Raji (cell line): Measurements from ENCODE around the gene PRLR.

Source experiments
- POLR2A ChIP-seq: IDR thresholded peaks from 2 replicates; pipeline ENCODE4 v1.6.1; 2011; ENCODE audit warnings: low read depth, low read length, control low read depth; ENCODE audit not compliant: insufficient read depth

Gene PRLR

DNA sequence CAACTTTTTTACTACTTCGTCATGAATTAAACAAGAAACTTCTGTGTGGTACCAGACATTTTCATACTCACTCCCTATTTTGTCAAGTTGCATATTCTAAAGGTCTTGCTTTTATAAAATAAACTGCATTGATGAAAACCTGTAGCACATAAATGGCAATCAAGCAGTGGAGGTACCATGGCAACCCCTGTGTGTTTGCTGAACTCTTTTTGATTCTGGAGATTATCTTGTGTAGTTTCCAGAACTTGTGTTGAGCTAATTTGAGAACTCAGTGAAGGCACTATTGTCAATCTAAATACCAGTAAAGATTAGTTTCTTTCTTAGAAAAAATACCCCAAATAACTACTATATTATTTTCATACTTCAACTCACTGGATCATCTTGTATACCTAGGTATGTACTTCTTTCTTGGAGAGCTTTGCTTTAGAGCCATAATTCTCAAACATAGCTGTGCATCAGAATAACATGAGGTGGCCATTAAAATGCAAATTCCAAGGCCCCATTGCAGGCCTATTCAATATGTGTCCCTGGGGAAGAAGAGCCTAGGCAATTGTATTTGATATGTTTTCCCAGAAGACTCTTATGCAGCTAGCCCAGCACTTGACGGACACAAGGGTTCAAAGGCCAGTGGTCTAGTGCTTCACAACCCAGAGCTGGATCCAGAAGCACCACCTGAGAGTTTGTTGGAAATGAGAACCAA is 9.8 kb upstream of the PRLR start:
- TF ChIP-seq POLR2A, result no peak

DNA sequence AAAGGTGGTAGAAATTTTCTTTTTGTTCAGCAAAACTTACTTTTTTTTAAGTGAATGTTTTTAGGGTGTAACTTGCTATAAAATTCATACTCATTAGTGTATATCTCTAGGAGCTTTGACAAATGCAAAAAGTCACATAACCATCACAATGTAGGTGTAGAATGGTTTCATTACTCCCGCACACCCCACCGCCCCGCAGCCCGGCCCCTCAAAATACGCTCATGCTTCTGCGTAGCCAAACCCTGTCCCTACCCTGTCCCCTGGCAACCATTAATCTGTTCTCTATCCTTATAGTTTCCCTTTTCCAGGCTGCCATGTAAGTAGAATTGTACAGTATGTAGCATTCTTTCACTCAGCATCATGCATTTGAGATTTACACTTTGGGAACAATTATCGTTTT is 9.2 kb upstream of the PRLR start:
- TF ChIP-seq POLR2A, result no peak

DNA sequence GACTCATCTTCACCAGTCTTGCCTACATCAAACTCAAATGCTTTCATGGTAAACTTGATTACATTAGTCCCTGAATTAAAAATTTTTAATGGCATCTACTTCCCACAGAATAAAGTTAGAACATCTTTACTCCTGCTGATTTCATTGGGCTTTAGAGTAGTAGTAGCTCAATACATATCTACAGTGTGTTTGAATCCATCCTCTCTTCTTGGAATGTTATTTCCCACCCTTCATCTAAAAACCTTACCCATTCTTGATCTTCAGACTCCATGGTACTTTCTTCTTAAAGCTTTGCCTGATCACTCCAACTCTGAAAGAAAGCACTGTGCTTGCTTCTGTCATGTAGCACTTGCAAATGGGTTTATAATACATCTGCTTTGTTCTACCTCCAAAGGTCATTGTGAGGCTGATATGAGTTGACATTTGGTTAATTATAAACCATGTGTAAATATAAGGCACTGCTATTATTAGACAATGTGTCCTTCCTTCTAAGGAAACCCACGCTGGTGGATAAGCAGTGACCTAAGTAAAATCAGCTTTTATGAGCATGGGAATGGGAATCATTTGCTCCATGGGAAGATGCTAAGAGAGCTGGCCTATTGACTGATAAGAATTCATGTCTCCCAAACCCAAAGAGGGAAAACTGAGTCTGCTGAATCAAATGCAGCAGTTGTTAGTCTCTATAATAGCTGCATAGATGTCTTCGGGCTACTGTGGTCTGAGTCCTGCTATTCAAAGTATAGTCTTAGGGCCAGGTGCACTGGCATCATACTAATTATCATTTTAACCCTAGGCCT is 7.5 kb upstream of the PRLR start:
- no peak for TF ChIP-seq POLR2A

DNA sequence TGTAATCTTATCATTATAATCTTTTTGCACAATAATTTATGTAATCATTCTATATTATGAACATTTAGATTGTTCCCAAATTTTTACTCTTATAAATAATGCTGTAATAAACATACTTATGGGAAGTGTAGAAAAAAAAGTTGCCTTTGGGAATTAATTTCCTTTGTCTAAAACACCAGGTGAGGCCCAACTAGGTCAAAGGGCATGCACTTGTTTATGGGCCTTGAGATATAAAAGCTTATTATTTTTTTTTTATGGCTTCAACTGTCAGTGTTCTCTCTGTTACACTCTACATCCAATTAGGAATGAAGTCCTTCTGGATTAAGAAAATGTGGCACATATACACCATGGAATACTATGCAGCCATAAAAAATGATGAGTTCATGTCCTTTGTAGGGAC is 6.5 kb upstream of the PRLR start:
- TF ChIP-seq POLR2A, result no peak

DNA sequence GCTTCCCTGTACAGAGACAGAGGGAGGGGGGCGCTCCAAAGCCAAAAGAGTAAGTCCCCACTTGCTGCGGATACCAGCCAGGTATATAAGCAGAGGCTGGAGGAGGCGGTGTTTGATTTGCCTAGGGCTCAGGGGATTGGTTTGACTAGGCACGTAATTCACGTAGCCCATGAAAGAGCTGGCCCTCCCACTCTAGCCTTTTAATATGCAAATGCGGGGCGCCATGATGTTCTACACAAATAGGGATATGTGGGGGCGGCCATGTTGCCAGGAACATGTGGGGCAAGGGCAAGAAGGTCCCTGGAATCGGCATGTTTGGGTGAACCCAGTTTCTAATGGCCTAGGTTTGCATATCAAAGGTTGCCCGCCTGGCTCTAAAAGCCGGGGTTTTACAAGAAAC is 3.3 kb upstream of the PRLR start:
- TF ChIP-seq POLR2A, result no peak

DNA sequence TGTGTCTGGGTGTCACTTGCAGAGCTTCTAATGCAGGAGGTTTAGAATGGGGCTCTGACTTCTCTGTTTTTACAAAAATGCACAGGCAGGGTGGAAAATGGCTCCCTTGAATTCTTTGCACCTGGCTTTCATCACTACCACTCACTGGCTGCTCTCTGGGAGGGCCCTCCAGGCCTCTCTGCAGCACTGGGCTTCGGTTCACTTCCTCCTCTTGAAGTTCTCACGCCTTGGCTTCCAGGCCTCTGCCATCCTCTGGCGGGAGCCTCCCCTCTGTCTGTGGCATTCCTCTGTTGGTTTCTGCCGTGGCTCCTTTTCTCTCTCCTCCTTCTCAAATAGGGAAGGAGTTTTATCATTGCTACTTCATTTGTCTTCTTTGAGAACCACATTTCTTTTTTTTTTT is 2.8 kb upstream of the PRLR start:
- no peak for TF ChIP-seq POLR2A

DNA sequence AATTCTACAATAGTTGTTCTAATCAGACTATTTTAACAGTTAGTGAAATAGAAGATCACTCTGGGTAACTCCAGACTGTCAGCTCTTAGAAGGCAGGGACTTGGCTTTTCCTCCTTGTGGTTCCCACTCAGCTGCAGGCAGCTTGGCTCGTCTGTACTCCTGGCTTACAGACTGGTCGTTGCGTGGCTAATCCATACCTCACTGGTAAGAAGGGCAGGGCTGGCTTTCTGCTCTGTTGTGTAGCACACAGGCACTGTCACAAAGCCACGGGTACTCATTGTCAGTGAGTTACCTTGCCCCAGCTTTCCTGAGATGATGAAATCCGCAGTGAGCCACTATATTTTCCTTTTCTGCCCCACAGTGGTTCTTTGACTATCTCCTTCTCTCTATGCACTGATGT is 1.8 kb upstream of the PRLR start:
- TF ChIP-seq POLR2A, result no peak

DNA sequence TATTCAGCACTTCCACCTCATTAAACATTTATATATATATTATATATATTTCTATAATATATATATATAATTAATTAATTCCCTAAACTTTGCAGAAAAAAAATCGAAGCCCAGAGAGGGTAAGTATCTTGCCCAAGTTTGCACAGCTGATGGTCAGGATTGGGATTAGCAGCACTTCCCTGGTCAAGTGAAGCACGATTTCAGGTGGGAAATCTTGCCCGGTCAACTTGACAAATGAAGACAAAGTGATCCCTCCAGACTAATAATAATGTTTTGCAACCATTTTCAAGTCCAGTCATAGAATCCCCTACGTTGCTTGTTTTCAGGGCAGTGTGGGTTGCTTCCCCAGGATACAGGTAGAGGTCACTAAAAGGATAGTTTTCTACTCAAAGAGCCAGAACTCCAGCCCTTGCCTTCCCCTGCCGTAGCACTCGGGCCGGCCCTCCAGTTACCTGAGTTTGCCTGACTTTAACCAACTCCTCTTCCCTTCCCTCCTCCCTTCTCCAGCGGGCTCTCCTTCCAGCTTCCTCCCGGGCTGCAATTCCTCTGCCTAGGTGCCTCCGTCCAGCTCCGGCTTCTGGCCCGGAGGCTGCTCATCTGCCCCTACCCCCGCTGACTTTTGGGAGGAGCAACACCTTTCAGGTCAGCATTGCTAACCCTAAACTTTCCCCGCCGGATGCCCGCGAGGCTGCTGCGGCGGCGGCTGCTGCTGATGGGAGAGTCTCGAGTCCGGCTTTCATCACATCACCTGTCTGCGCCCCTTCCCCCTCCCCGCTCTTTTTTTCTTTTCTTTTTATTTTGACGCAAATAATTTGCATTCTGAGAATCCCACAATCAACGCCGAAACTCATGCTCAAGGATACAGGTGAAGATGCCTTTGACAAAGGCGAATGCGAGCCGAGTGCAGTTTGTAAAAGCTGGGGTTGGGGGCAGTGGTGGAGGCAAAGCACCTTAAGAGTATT is 930 bp downstream of the PRLR start:
- no peak for TF ChIP-seq POLR2A

DNA sequence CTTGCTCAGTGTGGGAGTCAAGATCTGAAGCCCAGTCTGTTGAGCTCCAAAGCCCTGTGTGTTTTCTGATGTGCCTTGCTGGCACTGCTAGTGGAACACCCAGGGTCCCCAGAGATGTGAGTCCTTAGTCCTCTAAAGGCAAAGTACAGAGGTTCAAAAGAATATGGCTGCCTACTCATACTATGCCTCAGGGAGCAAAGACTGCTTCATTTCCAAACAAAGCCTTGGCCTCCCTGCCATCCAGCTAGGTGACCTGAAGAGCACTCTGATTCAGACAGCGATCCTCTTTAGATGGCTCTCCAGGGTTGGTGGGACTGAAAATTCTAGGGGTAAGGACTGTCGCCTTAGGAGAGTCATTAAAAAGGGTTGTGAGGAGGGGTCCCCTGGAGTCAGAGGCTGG is 2.0 kb downstream of the PRLR start:
- no peak for TF ChIP-seq POLR2A

DNA sequence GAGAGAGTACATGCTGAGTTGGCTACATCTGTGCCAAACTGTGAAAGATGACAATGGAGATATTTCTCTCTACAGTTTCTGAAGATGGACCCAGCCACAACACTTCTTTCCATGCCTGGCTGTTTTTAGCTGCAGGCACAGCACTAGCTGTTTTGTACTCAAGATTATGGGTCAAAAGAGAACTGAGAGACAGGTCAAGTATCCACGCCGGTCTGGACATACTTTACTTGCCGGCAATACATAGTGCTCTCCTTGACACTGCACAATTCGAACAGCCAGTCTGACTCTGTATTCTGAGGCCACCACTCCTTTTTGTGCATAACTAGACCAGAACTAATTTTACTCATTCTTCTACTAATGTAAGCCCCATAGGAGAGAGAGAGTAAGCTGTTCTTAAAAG is 2.6 kb downstream of the PRLR start:
- TF ChIP-seq POLR2A, result no peak

DNA sequence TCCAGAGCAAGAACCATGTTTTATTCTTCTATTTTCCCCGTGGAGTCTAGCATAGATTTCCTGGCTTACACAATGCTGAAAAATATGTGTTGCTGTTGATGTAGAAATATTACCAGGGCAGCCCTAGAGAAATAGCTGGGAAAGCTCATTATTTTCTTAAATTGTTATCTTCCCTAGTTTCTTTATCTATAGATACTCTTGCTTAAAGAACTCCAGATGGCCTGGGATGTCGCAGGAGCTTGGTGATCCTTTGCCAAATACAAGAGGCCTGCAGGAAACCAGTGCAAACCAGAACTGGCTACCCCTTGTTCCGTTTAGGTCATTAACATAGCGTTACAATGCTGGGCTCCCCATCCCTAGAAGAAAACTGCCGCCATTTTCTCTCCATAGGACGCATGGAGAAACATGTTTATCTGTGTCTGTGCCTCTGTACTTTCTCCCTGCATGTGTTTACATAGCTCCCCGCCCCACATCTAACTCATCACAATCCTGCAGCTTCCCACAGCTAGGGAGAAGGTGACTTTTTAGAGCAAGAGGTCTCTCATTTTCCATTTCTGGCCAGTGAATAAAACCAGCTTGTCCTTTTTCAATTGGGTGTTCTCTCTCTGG is 6.4 kb downstream of the PRLR start:
- TF ChIP-seq POLR2A, result no peak

DNA sequence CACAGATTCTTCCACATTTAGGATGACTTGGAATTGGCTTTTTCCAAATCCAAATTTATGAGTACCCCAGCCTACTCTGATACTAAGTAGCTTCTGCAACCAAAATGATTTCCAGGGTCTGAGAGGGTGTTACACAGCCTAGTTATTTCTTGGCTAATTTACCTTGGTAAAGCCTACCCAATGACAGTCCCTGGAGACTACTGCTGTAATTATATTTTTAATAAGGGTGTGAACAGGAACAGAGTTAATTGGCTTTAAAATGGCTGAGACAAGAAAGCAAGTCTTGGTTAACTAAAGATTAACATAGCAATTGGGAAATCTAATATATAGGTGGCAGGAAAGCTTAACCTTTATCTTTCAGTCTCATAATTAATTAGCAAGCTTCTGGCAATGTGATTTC is 9.3 kb downstream of the PRLR start:
- TF ChIP-seq POLR2A, result no peak

DNA sequence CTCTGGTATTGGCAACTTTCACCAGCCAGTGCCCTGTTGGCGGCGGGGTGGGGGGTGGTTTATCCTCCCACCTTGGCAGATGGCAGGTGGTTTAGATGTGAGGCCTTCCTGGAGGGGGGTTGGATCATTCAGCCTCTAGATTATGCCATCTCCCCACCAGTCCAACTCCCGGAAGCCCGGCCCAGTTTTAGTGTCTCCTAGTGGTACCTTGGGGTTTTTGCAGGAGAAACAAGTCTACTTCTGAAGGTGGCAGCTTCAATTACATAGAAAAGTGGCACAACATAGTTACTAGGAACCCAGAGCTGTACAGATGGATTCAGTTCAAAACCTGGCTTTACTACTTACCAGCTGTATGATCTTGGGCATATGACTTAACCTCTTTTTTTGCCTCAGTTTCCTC is 11.3 kb downstream of the PRLR start:
- no peak for TF ChIP-seq POLR2A

DNA sequence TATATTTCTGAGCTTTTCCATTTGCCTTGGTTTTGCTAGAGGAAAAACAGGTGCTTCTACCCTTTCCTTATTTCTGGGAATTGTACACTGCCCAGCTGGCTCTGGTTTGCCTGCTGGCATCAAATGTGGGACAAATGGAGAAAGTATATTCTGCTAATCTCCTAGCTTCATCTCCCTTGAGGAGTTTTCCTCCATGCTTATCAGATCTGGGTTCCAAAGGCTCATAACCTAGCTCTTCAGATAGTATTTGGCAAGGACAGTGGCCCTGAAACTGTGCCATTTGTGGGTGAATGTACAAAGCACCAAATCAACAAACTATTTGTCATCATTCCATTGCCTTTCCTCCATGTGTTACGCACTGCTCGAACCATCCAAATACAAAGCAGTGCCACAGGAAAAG is 16.2 kb downstream of the PRLR start:
- no peak for TF ChIP-seq POLR2A

DNA sequence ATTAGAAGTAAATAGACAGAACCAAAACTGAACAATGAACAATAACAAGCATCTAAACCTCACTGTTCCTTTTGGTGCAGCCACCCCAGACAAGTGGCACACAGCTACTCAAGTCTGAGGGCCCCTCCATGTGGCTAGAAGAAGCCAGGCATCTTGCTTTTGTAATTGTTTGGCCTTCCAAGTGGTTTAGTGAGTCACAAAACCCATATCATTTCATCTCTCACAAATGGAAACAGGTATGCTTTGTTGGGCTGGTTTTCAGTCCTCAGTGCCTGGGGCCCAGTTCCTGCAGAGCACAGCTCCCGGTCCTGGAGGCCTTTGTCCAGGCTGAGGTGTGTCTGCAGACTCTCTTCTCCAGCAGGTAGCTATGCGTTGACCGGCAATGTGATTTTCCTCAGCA is 16.7 kb downstream of the PRLR start:
- no peak for TF ChIP-seq POLR2A
